ENCODE results near the gene UBAP2L. TPM values are rescaled to one million over a fixed set of nuclear protein-coding genes. Genes with fewer than 3 reads are reported as not detected.

Gene UBAP2L
- total and polyA plus RNA-seq, 9 of the 15 experiments (the other 6 are each of a cell fraction or from before 2014, with no cell fraction given) = 75.0 to 245 (median 119) TPM

- no peak for TF ChIP-seq STAT5B (CRISPR knock-in tag; IDR thresholded peaks at IDR 0.05)
- TF ChIP-seq TFAP4 (CRISPR knock-in tag; IDR thresholded peaks at IDR 0.05; ENCODE audit: borderline replicate concordance) = 0 out of 2 replicates have a peak, but pooled peaks have one; percentile 10
- peak; percentile 74 to 77; a peak in 1 of 4 replicates for TF ChIP-seq ETV6 (IDR thresholded peaks at IDR 0.05; ENCODE audit: borderline replicate concordance in 1 of 2, low read depth in 2 of 2, low read length in 1 of 2)
- TF ChIP-seq ETV6 (CRISPR knock-in tag; IDR thresholded peaks at IDR 0.05; ENCODE audit: borderline replicate concordance) = no peak
- peak; percentile 24 to 51 for TF ChIP-seq E2F6 (IDR thresholded peaks at IDR 0.05; ENCODE audit: borderline replicate concordance in 1 of 2, extremely low read depth in 1 of 2, insufficient read depth in 1 of 2, insufficient read length in 1 of 2, low read depth in 1 of 2, low read length in 1 of 2, poor library complexity in 1 of 2, severe bottlenecking in 1 of 2)
- TF ChIP-seq ZNF384 (IDR thresholded peaks at IDR 0.05; ENCODE audit: low read depth, low read length) = peak; percentile 54
- TF ChIP-seq ZNF444 (CRISPR knock-in tag; IDR thresholded peaks at IDR 0.05) = 0 out of 2 replicates have a peak, but pooled peaks have one; percentile 18
- TF ChIP-seq PCBP1 (IDR thresholded peaks at IDR 0.05; ENCODE audit: low read depth, low read length, poor library complexity, severe bottlenecking) = peak; percentile 23
- TF ChIP-seq DPF2 (IDR thresholded peaks at IDR 0.05) = peak; percentile 63; the same call in 1 of the 2 replicates
- 0 out of 2 replicates have a peak, but pooled peaks have one; percentile 6 for TF ChIP-seq HCFC1 (IDR thresholded peaks at IDR 0.05; ENCODE audit: low read depth, low read length)
- peak; percentile 53; the same call in 1 of the 2 replicates for TF ChIP-seq MXI1 (IDR thresholded peaks at IDR 0.05; ENCODE audit: low read depth, low read length)
Measured at GRCh38 chr1:154182344-154183045, 38.3 kb upstream of the UBAP2L start (continued).
